SK-N-MC (cell line): ENCODE data around the gene SLC47A2.

ENCODE experiments used
- EZH2 ChIP-seq: fragments of 200-600 bp; sonication (generic); IDR thresholded peaks from one replicate; pipeline ENCODE4 v1.6.1; 2017; ENCODE audit warnings: antibody characterized with exemption
- POLR2AphosphoS5 ChIP-seq: IDR thresholded peaks from 2 replicates; pipeline ENCODE4 v1.6.1; 2012; ENCODE audit warnings: mild to moderate bottlenecking, low read depth, low read length, borderline replicate concordance

GRCh38 chr17:19646788-19647696 is 69.3 kb downstream of the SLC47A2 start:
- TF ChIP-seq POLR2AphosphoS5 (no peak), EZH2 (no peak)
